HepG2 (cell line): ENCODE results near the gene PPM1M. TPM values are rescaled to one million over a fixed set of nuclear protein-coding genes. Genes with fewer than 3 reads are reported as not detected.

Experiments
- ATAC-seq: fragments of 200-7000 bp; cut with Tn5 transposase; 3 replicates; pipeline ENCODE4 v1.9.1; 2020; ENCODE audit warnings: mild to moderate bottlenecking, moderate library complexity
- BruUV-seq: library from RNA; stranded (reverse); fragments of 400-500 nt; replicated peaks from 2 replicates; lab custom pipeline; 2021; lab: Mats Ljungman, UMichigan
- CTCF ChIA-PET: fragments of 300-600 bp; formaldehyde crosslinking; extraction: SDS; loops from one replicate; lab custom pipeline; 2021; ENCODE audit warnings: low total read pairs, inconsistent platforms, low intra/inter-chr PET ratio; lab: Yijun Ruan, JAX
- POLR2A ChIA-PET: fragments of 350-600 bp; sonication (Branson Sonifier 250); formaldehyde crosslinking; loops from one replicate; lab custom pipeline; 2020; ENCODE audit warnings: antibody characterized with exemption, inconsistent platforms; lab: Yijun Ruan, JAX
- DNase-seq: peaks from one replicate; pipeline ENCODE4 v3.0.0-alpha.2; 2015; ENCODE audit warnings: low spot score
- FAIRE-seq: peaks from 3 replicates; lab custom pipeline; 2011; peaks lifted over from hg19 to GRCh38; lab: Jason Lieb, UNC
- H2AFZ ChIP-seq: one replicate; pipeline ENCODE4 v1.6.1; 2011; ENCODE audit warnings: low read length, inconsistent platforms
- H3K27ac ChIP-seq: fragments of 300-600 bp; 3 replicates; pipeline ENCODE4 v1.8.0; 2011; ENCODE audit warnings: mixed run types, mild to moderate bottlenecking, mixed read lengths, low read length, inconsistent platforms; ENCODE audit not compliant: insufficient read depth; ENCODE audit errors: extremely low read length
- H3K27me3 ChIP-seq, 2 experiments: fragments of 200-600 bp in 1 of 2; 2 replicates in 1 of 2; 3 replicates in 1 of 2; pipeline versions ENCODE4 v1.6.0 to v1.8.0; 2011; ENCODE audit warnings: low read length in 2 of 2, mild to moderate bottlenecking in 2 of 2, moderate library complexity in 2 of 2, inconsistent platforms in 1 of 2; ENCODE audit not compliant: insufficient read depth in 2 of 2, control insufficient read depth in 1 of 2
- H3K36me3 ChIP-seq, 2 experiments: fragments of 200-600 bp in 1 of 2; replicated peaks in 1 of 2; 2 replicates in 1 of 2; 3 replicates in 1 of 2; pipeline versions ENCODE4 v1.5.1 to v1.8.0; 2011; ENCODE audit warnings: low read length in 2 of 2, inconsistent platforms in 1 of 2; ENCODE audit not compliant: insufficient read depth in 2 of 2, control insufficient read depth in 1 of 2
- H3K4me1 ChIP-seq: 2 replicates; pipeline ENCODE4 v1.5.1; 2012; ENCODE audit warnings: low read length, inconsistent platforms; ENCODE audit not compliant: insufficient read depth
- H3K4me2 ChIP-seq: 2 replicates; pipeline ENCODE4 v1.6.0; 2011; ENCODE audit warnings: low read depth, low read length, inconsistent platforms
- H3K4me3 ChIP-seq, 3 experiments: fragments of 200-600 bp in 1 of 3; sonication (generic), shearing (Covaris generic) in 1 of 3; replicated peaks in 1 of 3; 2 replicates each; pipeline ENCODE4 v1.5.1; 2011 to 2016; ENCODE audit warnings: low read length in 3 of 3, inconsistent platforms in 2 of 3, low read depth in 2 of 3, mild to moderate bottlenecking in 2 of 3, control low read depth in 1 of 3, mixed read lengths in 1 of 3; ENCODE audit not compliant: insufficient read depth in 1 of 3
- H3K79me2 ChIP-seq: one replicate; pipeline ENCODE4 v1.6.1; 2011; ENCODE audit warnings: low read length, inconsistent platforms; ENCODE audit not compliant: insufficient read depth
- H3K9ac ChIP-seq: 2 replicates; pipeline ENCODE4 v1.6.0; 2011; ENCODE audit warnings: mild to moderate bottlenecking, low read depth, low read length, inconsistent platforms; ENCODE audit not compliant: insufficient read depth
- H3K9me3 ChIP-seq: 2 replicates; pipeline ENCODE4 v1.5.1; 2012; ENCODE audit warnings: mild to moderate bottlenecking, low read length
- H4K20me1 ChIP-seq: 2 replicates; pipeline ENCODE4 v1.6.0; 2011; ENCODE audit warnings: inconsistent platforms, mild to moderate bottlenecking, low read length, moderate library complexity; ENCODE audit not compliant: insufficient read depth
- POLR2G ChIP-seq: fragments of 200-400 bp; formaldehyde crosslinking; IDR thresholded peaks from 2 replicates; pipeline ENCODE4 v1.6.1; 2018; ENCODE audit warnings: mild to moderate bottlenecking, low read depth, low read length, moderate library complexity
- RBFOX2 ChIP-seq: fragments of 200-400 bp; formaldehyde crosslinking; IDR thresholded peaks from 2 replicates; pipeline ENCODE4 v1.6.1; 2017; ENCODE audit warnings: low read depth, mild to moderate bottlenecking, low read length
- SRSF9 ChIP-seq: fragments of 200-400 bp; formaldehyde crosslinking; IDR thresholded peaks from 2 replicates; pipeline ENCODE4 v1.6.1; 2018; ENCODE audit warnings: borderline replicate concordance, mild to moderate bottlenecking, low read depth, low read length; ENCODE audit not compliant: insufficient read depth, poor library complexity, severe bottlenecking
- TGIF2 ChIP-seq: IDR thresholded peaks from 2 replicates; pipeline ENCODE4 v1.6.1; 2016; ENCODE audit warnings: control low read depth, missing compliant biosample characterization
- WGBS: methylation state at CpG from one replicate; pipeline ENCODE4 v1.1.6; 2017; ENCODE audit warnings: low lambda C conversion rate; 5-methylcytosine and 5-hydroxymethylcytosine counted together
- in situ Hi-C: cut with HindIII; loops from 2 replicates; pipeline ENCODE4 v1.10.0; 2017; ENCODE audit warnings: low pct_unique_long_range_greater_than_20kb; ENCODE audit not compliant: extremely low pct_ligation_motif_present
- intact Hi-C: fragments of 100-400 bp; cut with micrococcal nuclease; formaldehyde crosslinking; loops from one replicate; pipeline ENCODE4 v1.10.0; 2022; ENCODE audit not compliant: unreplicated experiment
- polyA plus RNA-seq, 8 experiments: library from polyadenylated mRNA; depleted of rRNA in 3 of 8; stranded (reverse) in 7 of 8; unstranded in 1 of 8; fragments of >200 nt; fragmentation: Illumina TruSeq in 4 of 8; extraction: Trizol in 4 of 8; gene quantifications; 2 replicates each; pipeline versions ENCODE4 v1.2.1 to v1.2.3, GENCODE V29; 2011 to 2016; ENCODE audit warnings: low read depth in 4 of 8, missing spikeins in 1 of 8, mixed read lengths in 1 of 8; ENCODE audit not compliant: insufficient read depth in 1 of 8
- total RNA-seq, 5 experiments: library from RNA; depleted of rRNA; stranded (reverse); fragments of >200 nt; fragmentation: Illumina TruSeq; extraction: Trizol; gene quantifications; 2 replicates each; pipeline ENCODE4 v1.2.3, GENCODE V29; 2016; ENCODE audit warnings: low read depth in 1 of 5

Gene PPM1M
- total and polyA plus RNA-seq, 2 of the 13 experiments (the other 11 are each of a cell fraction or from before 2014, with no cell fraction given): 2.5 to 5.9 TPM

DNA sequence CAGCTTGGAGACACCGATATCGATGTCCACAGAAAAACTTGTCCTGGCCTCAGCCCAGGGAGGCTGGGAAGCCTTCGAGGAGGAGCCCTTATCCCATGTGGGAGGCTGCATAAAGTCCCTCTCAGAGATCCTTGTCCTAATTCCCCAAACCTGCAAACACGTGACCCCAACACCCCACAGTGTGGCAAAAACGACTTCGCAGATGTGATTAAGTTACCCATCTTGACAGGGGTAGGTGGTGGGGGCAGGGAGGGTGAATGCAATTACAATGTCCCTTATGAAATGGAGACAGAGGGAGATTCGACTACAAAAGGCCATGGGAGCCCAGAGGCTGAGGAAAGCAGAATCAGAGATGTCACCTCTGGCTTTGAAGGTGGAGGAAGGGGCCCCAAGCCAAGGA is 17.8 kb upstream of the PPM1M start:
- peaks cover 1 to 11% of the 10 kb centered on the region in 2 experiments; a peak in 3 of 5 replicates for H3K27me3 ChIP-seq
- CTCF ChIA-PET: no interaction called here
- no peaks in the 10 kb centered on the region for H3K9me3 ChIP-seq
- 90% methylated on average over 7 of the region's 7 CpGs for WGBS
- BruUV-seq: no TSS peak
- H3K36me3 ChIP-seq: peaks cover 17 to 34% of the 10 kb centered on the region in 2 experiments
- no peak overlapping the region for H2AFZ ChIP-seq
- intact Hi-C loops (no loop called here), in situ Hi-C loops (no loop called here)
- no peak overlapping the region for H3K27ac ChIP-seq
- H3K4me1 ChIP-seq: peaks cover 13% of the 10 kb centered on the region
- H3K4me2 ChIP-seq: no peak overlapping the region
- TF ChIP-seq TGIF2 (CRISPR knock-in tag) (no peak), POLR2G (0 out of 2 replicates have a peak, but pooled peaks have one; percentile 17)
- H4K20me1 ChIP-seq: peaks cover 14% of the 10 kb centered on the region
- H3K4me3 ChIP-seq: no peak overlapping the region
- H3K9ac ChIP-seq: no peak overlapping the region
- POLR2A ChIA-PET: interaction anchor here (1.0 kb wide), 1 partner anchor 8 kb away, joined by 3 read pairs; no protein-coding TSS in a partner anchor
- DNase-seq (no peak), ATAC-seq (no peak), FAIRE-seq (no peak)
- no peaks in the 10 kb centered on the region for H3K79me2 ChIP-seq

DNA sequence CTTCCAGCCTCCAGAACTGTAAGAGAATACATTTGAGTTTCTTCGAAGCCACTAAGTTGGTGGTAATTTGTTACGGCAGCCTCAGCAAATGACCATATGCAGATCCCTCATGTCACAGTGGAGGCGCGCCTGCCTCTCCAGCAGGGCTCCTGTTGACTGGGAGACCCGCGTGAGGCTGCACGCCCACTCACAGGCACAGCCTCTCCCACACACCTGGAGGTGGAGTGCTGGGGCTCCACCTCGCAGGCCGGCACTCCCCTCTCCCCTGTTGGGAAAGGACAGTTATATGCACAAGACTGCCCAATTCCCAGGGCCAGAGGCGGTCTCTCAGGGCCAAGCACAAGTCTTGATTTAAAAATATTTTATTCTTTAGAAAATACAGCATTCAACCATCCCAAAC is 17.3 kb upstream of the PPM1M start:
- no peak overlapping the region for H3K4me3 ChIP-seq

More for the DNA sequence above, 17.3 kb upstream of the PPM1M start:
- H3K4me2 ChIP-seq: no peak overlapping the region
- H3K4me1 ChIP-seq: peaks cover 13% of the 10 kb centered on the region
- ChIA-PET POLR2A (no interaction called here), CTCF (no interaction called here)
- H2AFZ ChIP-seq: no peak overlapping the region
- 98% methylated on average over 4 of the region's 10 CpGs for whole genome bisulfite sequencing
- no peaks in the 10 kb centered on the region for H3K9me3 ChIP-seq
- H3K9ac ChIP-seq: no peak overlapping the region
- intact Hi-C loops: no loop called here
- DNase-seq: no peak
- in situ Hi-C loops: no loop called here
- no peaks in the 10 kb centered on the region for H3K79me2 ChIP-seq
- BruUV-seq: no TSS peak
- peaks cover 1 to 8% of the 10 kb centered on the region in 2 experiments; a peak in 3 of 5 replicates for H3K27me3 ChIP-seq
- TF ChIP-seq RBFOX2: peak; percentile 14; the same call in 1 of the 2 replicates
- TF ChIP-seq SRSF9: no peak
- peaks cover 19 to 38% of the 10 kb centered on the region in 2 experiments for H3K36me3 ChIP-seq
- no peak for FAIRE-seq
- peaks cover 14% of the 10 kb centered on the region for H4K20me1 ChIP-seq
- no peak overlapping the region for H3K27ac ChIP-seq
- ATAC-seq: no peak
